ENCODE results near the gene RNF115. TPM values are rescaled to one million over a fixed set of nuclear protein-coding genes. Genes with fewer than 3 reads are reported as not detected.
"Not testable (repeated sequence)": the region's sequence is repeated elsewhere in the genome, so short reads cannot be mapped to it uniquely, and the experiment has no call there.

RNF115 gene
- polyA plus RNA-seq, 1 donor from 2014 or later: 6.7 TPM

DNA sequence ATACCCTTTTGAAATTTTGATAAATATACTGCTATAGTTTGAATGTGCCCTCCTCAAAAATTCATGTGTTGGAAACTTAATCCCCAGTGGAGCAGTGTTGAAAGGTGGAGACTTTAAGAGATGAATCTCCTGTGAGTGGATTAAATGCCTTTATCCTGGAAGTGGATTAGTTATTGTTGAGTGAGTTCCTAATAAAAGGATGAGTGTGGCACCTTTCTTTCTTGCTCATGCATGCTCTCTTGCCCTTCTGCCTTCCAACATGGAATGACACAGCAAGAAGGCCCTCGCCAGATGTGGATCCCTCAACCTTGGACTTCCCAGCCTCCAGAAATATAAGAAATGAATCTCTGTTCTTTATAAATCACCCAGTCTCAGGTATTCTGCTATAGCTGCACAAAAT, 52.8 kb downstream of the RNF115 start:
- H3K4me1 Mint-ChIP-seq: peaks cover 0 to 1% (median 0%) of the 10 kb centered on the region in 3 donors
- H3K27ac Mint-ChIP-seq: no peak overlapping the region
- peaks cover 5% of the 10 kb centered on the region for H3K36me3 Mint-ChIP-seq
- H3K27me3 Mint-ChIP-seq: no peaks in the 10 kb centered on the region
- H3K9me3 Mint-ChIP-seq: no peaks in the 10 kb centered on the region
- H3K4me3 Mint-ChIP-seq: no peak overlapping the region

DNA sequence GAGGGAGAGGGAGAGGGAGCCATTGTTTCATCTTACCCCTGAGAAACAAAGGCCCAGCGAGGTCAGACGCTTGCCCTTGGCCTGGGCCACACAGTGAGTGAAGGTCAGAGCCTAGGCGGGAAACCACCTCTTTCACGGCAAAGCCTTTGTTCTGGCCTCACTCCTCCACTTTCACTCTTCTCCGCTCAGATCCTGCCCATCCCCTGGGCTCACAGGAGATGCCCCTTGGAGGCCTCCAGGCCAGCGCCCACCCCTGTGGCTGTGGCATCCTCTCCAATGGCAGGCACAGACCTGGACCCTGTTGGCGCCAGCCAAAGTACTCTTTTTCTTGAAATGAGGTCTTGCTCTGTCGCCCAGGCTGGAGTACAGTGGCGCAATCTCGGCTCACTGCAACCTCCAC, 55.9 kb downstream of the RNF115 start:
- not testable (repeated sequence) for H3K27me3 Mint-ChIP-seq, H3K27ac Mint-ChIP-seq, H3K36me3 Mint-ChIP-seq, H3K4me3 Mint-ChIP-seq, H3K9me3 Mint-ChIP-seq, H3K4me1 Mint-ChIP-seq

DNA sequence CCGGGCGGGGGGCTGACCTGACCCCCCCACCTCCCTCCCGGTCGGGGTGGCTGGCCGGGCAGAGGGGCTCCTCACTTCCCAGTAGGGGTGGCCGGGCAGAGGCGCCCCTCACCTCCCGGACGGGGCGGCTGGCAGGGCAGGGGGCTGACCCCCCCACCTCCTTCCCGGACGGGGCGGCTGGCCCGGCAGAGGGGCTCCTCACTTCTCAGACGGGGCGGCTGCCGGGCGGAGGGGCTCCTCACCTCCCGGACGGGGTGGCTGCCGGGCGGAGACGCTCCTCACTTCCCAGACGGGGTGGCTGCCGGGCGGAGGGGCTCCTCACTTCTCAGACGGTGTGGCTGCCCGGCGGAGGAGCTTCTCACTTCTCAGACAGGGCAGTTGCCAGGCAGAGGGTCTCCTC, 57.0 kb downstream of the RNF115 start:
- not testable (repeated sequence) for H3K4me3 Mint-ChIP-seq, H3K27me3 Mint-ChIP-seq, H3K4me1 Mint-ChIP-seq, H3K9me3 Mint-ChIP-seq, H3K27ac Mint-ChIP-seq
- H3K36me3 Mint-ChIP-seq: peaks cover 11% of the 10 kb centered on the region

DNA sequence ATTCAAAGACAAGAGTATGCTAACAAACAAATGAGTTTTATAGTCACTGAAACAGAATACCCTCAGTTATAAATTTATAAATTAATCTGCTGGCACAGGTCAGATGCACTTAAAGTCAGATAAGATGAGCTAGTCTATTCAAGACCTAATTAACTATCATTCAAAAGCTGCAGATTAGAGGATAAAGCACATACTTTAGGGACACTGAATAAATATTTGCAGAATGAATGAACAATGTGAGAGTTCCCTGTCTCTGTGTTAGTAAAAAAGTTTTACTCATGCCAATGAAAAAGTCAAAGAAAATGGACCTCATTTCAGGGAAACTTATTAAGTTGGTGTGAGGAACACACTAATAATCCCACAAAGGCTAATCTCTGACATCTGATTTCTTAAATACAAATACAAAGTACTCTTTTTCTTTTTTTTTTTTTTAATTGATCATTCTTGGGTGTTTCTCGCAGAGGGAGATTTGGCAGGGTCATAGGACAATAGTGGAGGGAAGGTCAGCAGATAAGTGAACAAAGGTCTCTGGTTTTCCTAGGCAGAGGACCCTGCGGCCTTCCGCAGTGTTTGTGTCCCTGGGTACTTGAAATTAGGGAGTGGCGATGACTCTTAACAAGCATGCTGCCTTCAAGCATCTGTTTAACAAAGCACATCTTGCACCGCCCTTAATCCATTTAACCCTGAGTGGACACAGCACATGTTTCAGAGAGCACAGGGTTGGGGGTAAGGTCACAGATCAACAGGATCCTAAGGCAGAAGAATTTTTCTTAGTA, 58.1 kb downstream of the RNF115 start:
- H3K27ac Mint-ChIP-seq, H3K4me1 Mint-ChIP-seq, H3K27me3 Mint-ChIP-seq, H3K9me3 Mint-ChIP-seq, H3K4me3 Mint-ChIP-seq: not testable (repeated sequence)
- peaks cover 13% of the 10 kb centered on the region for H3K36me3 Mint-ChIP-seq

DNA sequence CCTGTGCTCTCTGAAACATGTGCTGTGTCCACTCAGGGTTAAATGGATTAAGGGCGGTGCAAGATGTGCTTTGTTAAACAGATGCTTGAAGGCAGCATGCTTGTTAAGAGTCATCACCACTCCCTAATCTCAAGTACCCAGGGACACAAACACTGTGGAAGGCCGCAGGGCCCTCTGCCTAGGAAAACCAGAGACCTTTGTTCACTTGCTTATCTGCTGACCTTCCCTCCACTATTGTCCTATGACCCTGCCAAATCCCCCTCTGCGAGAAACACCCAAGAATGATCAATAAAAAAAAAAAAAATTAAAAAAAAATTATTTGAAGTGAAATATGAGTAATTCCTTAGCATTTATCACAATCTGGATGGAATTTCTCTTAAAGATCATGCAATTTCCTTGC, 58.8 kb downstream of the RNF115 start:
- H3K36me3 Mint-ChIP-seq: peaks cover 18% of the 10 kb centered on the region
- H3K27ac Mint-ChIP-seq, H3K4me3 Mint-ChIP-seq, H3K27me3 Mint-ChIP-seq, H3K4me1 Mint-ChIP-seq: not testable (repeated sequence)
- H3K9me3 Mint-ChIP-seq: peaks cover 0 to 12% (median 4%) of the 10 kb centered on the region in 3 donors

DNA sequence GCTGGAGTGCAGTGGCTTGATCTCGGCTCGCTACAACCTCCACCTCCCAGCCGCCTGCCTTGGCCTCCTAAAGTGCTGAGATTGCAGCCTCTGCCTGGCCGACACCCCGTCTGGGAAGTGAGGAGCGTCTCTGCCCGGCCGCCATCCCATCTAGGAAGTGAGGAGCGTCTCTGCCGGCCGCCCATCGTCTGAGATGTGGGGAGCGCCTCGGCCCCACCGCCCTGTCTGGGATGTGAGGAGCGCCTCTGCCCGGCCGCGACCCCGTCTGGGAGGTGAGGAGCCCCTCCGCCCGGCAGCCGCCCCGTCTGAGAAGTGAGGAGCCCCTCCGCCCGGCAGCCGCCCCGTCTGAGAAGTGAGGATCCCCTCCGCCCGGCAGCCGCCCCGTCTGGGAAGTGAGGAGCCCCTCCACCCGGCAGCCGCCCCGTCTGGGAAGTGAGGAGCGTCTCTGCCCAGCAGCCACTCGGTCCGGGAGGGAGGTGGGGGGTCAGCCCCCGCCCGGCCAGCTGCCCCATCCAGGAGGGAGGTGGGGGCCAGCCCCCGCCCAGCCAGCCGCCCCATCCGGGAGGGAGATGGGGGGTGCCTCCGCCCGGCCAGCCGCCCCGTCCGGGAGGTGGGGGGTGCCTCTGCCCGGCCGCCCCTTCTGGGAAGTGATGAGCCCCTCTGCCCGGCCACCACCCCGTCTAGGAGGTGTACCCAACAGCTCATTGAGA, 59.5 kb downstream of the RNF115 start:
- peaks cover 0 to 12% (median 4%) of the 10 kb centered on the region in 3 donors for H3K9me3 Mint-ChIP-seq
- not testable (repeated sequence) for H3K27ac Mint-ChIP-seq, H3K4me3 Mint-ChIP-seq, H3K27me3 Mint-ChIP-seq, H3K4me1 Mint-ChIP-seq
- H3K36me3 Mint-ChIP-seq: peaks cover 18% of the 10 kb centered on the region

DNA sequence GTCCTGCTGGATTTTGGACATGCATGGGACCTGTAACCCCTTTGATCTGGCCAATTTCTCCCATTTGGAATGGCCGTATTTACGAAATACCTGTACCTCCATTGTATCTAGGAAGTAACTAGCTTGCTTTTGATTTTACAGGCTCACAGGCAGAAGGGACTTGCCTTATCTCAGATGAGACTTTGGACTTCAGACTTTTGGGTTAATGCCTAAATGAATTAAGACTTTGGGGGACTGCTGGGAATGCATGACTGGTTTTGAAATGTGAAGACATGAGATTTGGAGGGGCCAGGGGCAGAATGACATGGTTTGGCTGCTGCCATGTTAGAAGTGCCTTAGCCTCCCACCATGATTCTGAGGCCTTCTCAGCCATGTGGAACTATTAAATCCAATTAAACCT, 61.9 kb downstream of the RNF115 start:
- Mint-ChIP-seq H3K36me3 (peaks cover 22% of the 10 kb centered on the region), H3K9me3 (peaks cover 0 to 12% (median 4%) of the 10 kb centered on the region in 3 donors), H3K4me3 (peak overlapping the region in 1 of 4 donors; percentile 33)
- not testable (repeated sequence) for H3K27me3 Mint-ChIP-seq, H3K4me1 Mint-ChIP-seq, H3K27ac Mint-ChIP-seq

DNA sequence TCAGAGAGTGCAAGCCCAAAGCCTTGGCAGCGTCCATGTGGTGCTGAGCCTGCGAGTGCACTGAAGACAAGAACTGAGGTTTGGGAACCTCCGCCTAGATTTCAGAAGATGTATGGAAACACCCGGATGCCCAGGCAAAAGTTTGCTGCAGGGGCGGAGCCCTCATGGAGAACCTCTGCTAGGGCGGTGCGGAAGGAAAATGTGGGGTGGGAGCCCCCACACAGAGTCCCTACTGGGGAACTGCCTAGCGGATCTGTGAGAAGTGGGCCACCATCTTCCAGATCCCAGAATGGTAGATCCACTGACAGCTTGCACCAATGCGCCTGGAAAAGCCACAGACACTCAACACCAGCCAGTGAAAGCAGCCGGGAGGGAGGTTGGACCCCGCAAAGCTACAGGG, 62.4 kb downstream of the RNF115 start:
- Mint-ChIP-seq H3K9me3 (peaks cover 0 to 12% (median 4%) of the 10 kb centered on the region in 3 donors), H3K36me3 (peaks cover 22% of the 10 kb centered on the region), H3K4me3 (peak overlapping the region in 1 of 4 donors; percentile 33)
- not testable (repeated sequence) for H3K27me3 Mint-ChIP-seq, H3K27ac Mint-ChIP-seq, H3K4me1 Mint-ChIP-seq

DNA sequence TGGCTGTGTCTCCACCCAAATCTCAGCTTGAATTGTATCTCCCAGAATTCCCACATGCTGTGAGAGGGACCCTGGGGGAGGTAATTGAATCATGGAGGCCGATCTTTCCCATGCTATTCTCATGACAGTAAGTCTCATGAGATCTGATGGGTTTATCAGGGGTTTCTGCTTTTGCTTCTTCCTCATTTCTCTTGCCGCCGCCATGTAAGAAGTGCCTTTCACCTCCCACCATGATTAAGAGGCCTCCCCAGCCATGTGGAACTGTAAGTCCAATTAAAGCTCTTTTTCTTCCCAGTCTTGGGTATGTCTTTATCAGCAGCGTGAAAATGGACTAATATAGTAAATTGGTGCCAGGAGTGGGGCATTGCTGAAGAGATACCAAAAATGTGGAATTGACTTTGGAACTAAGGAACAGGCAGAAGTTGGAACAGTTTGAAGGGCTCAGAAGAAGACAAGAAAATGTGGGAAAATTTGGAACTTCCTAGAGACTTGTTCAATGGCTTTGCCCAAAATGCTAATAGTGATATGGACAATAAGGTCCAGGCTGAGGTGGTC, 63.4 kb downstream of the RNF115 start:
- H3K27ac Mint-ChIP-seq, H3K4me1 Mint-ChIP-seq, H3K27me3 Mint-ChIP-seq: not testable (repeated sequence)
- Mint-ChIP-seq H3K9me3 (peaks cover 0 to 12% (median 4%) of the 10 kb centered on the region in 3 donors), H3K36me3 (peaks cover 24% of the 10 kb centered on the region), H3K4me3 (peak overlapping the region in 1 of 4 donors; percentile 9)

DNA sequence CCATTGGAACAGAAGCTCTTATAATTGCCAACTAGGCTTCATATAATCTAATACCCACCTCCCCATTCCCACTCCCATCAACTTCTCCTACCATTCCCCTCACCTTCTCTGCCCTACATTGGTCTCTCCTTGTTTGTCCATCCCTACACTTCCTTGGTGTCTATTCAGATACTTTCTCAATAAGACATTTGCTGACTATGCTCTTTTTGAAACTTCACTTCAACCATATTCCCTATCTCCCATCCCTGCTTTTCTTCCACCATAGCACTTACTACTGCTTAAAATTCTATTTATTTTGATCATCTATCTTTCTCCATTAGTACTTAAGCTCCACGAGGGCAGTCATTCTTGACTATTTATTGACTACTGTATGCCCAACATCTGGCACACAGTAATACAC, 64.2 kb downstream of the RNF115 start:
- H3K27ac Mint-ChIP-seq: no peak overlapping the region
- peaks cover 0 to 12% (median 4%) of the 10 kb centered on the region in 3 donors for H3K9me3 Mint-ChIP-seq
- no peaks in the 10 kb centered on the region for H3K27me3 Mint-ChIP-seq
- H3K4me1 Mint-ChIP-seq: peaks cover 0 to 2% (median 0%) of the 10 kb centered on the region in 3 donors
- peaks cover 22% of the 10 kb centered on the region for H3K36me3 Mint-ChIP-seq
- peak overlapping the region in 1 of 4 donors; percentile 0 for H3K4me3 Mint-ChIP-seq

DNA sequence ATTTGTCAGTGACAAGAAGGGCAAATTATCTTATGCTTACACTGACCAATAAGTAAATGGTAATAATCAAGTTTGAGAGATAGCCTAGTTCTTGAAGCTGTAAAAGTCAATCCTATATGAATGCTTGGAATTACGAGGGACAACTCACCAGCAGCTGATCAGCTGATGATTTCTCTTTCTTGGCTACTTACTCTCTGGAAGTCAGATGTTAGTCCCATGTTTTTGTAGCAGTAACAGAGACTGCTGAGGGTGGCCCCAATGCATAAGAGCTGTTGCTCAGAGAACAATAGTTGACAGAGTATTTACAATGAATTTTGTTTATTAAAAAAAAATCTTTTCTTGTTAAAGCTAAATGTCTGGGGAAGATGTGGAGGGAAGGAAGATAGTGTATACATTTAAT, 65.3 kb downstream of the RNF115 start:
- no peak overlapping the region for H3K27ac Mint-ChIP-seq
- peaks cover 22% of the 10 kb centered on the region for H3K36me3 Mint-ChIP-seq
- H3K4me1 Mint-ChIP-seq: peaks cover 0 to 2% (median 0%) of the 10 kb centered on the region in 3 donors
- H3K9me3 Mint-ChIP-seq: peaks cover 0 to 12% (median 4%) of the 10 kb centered on the region in 3 donors
- H3K4me3 Mint-ChIP-seq: no peak overlapping the region
- H3K27me3 Mint-ChIP-seq: no peaks in the 10 kb centered on the region

DNA sequence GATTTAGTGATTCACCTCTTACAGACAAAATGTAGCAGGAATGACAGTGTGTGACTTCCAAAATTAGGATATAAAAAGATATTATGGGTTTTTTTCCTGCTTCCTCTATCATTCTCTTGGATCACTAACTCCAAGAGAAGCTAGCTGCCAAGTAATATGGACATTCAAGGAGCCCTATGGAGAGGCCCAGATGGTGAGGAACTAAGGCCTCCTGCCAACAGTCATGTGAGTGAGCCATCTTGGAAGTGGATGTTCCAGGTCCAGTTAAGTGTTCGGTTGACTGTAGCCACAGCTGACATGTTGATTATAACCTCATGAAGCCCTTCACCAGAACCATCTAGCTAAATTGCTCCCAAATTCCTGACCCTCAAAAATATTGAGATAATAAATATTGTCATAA, 65.8 kb downstream of the RNF115 start:
- H3K4me1 Mint-ChIP-seq: peaks cover 0 to 2% (median 0%) of the 10 kb centered on the region in 3 donors
- H3K36me3 Mint-ChIP-seq: peaks cover 21% of the 10 kb centered on the region
- H3K4me3 Mint-ChIP-seq: no peak overlapping the region
- no peak overlapping the region for H3K27ac Mint-ChIP-seq
- H3K9me3 Mint-ChIP-seq: peaks cover 0 to 11% (median 4%) of the 10 kb centered on the region in 3 donors
- H3K27me3 Mint-ChIP-seq: no peaks in the 10 kb centered on the region

DNA sequence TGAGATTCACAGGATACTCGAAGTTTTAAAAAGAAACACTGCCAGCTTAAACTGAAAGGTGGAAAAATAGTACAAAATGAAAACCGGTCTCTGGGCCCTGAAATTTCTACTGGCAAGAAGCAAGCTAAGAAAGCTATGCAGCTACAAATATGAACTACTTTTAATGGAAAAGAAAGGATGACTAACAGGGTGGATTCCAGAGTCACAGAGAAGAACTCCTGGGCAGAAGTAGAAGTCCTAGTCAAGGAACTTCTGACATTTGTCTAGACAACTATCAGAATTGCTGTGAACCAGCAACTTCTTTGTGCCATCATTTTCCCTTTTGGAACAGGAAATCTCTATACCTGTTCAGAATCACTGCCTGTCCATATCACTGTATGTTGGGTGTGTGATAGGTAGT, 66.5 kb downstream of the RNF115 start:
- Mint-ChIP-seq H3K4me3 (no peak overlapping the region), H3K9me3 (peaks cover 0 to 11% (median 4%) of the 10 kb centered on the region in 3 donors), H3K27ac (no peak overlapping the region), H3K36me3 (peaks cover 18% of the 10 kb centered on the region), H3K27me3 (no peaks in the 10 kb centered on the region), H3K4me1 (no peaks in the 10 kb centered on the region)

DNA sequence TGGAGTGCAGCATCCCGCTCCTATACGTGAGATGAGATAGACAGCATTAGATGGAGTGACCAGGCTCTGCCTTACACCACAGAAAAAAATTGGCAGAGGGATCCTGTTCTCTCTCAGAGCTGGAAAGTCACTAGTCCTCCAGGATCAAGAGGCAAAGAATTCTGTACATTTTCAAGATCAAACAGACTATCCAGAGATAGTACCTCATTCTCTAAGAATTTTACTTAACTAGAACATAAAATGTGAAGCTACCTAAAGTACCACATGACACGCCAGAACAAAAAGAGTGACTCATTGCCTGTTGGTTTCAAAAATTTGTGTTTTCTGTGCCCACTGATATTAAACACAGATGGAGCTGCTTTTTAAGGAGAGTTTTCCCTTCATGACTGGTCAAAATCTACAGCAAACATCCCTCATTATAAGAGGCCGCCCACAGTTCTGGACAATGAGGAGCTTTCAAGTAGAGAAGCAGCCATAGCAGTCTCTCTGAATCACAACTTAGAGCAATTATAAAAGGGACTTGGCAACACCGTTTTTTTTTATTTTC, 72.3 kb downstream of the RNF115 start:
- H3K27me3 Mint-ChIP-seq: no peaks in the 10 kb centered on the region
- no peak overlapping the region for H3K4me3 Mint-ChIP-seq
- H3K36me3 Mint-ChIP-seq: peaks cover 5% of the 10 kb centered on the region
- H3K9me3 Mint-ChIP-seq: no peaks in the 10 kb centered on the region
- peak overlapping the region in 1 of 3 donors; percentile 57 for H3K27ac Mint-ChIP-seq
- H3K4me1 Mint-ChIP-seq: peaks cover 0 to 3% (median 0%) of the 10 kb centered on the region in 3 donors

DNA sequence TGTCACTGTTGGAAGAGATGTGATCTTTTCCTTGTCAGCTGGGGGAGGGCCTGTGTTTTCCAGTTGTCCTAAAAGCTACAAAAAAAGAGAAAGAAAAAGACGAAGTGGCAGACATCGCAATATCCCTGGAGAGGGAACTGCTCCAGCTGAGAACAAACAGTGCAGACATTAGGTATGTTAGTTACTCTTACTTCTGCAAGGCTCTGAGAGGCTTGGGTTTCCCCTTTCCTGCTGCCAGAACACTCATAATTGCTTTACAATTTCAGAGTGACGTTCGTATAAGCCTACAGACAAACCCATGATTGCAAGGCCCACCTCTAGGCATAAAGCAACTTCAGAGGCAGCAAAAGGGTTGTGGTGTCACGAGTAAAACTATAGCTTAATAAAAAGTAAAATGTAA, 73.5 kb downstream of the RNF115 start:
- peaks cover 3% of the 10 kb centered on the region for H3K36me3 Mint-ChIP-seq
- peaks cover 0 to 3% (median 0%) of the 10 kb centered on the region in 3 donors for H3K4me1 Mint-ChIP-seq
- no peak overlapping the region for H3K27ac Mint-ChIP-seq
- H3K9me3 Mint-ChIP-seq: no peaks in the 10 kb centered on the region
- H3K4me3 Mint-ChIP-seq: no peak overlapping the region
- H3K27me3 Mint-ChIP-seq: no peaks in the 10 kb centered on the region

All from IgD-negative memory B cell (primary cell).